HUES48 (cell line): ENCODE results near the gene FHIT.

Experiments used
- H3K27ac ChIP-seq: one replicate; pipeline ENCODE4 v1.7.0; 2013; ENCODE audit warnings: low read depth, low read length, inconsistent platforms
- H3K27me3 ChIP-seq: 2 replicates; pipeline ENCODE4 v1.6.1; 2013; ENCODE audit warnings: mild to moderate bottlenecking, low read length; ENCODE audit not compliant: control insufficient read depth, insufficient read depth
- H3K36me3 ChIP-seq: 2 replicates; pipeline ENCODE4 v1.6.1; 2013; ENCODE audit warnings: low read length; ENCODE audit not compliant: control insufficient read depth, insufficient read depth
- H3K4me1 ChIP-seq: 2 replicates; pipeline ENCODE4 v1.6.1; 2013; ENCODE audit warnings: mild to moderate bottlenecking, low read length; ENCODE audit not compliant: control insufficient read depth, insufficient read depth
- H3K4me3 ChIP-seq: 2 replicates; pipeline ENCODE4 v1.5.1; 2013; ENCODE audit warnings: mild to moderate bottlenecking, low read depth, low read length
- H3K9ac ChIP-seq: 2 replicates; pipeline ENCODE4 v1.6.1; 2013; ENCODE audit warnings: mild to moderate bottlenecking, low read depth, low read length, moderate library complexity
- H3K9me3 ChIP-seq: 2 replicates; pipeline ENCODE4 v1.6.1; 2013; ENCODE audit warnings: low read length; ENCODE audit not compliant: control insufficient read depth, insufficient read depth

FHIT gene

DNA sequence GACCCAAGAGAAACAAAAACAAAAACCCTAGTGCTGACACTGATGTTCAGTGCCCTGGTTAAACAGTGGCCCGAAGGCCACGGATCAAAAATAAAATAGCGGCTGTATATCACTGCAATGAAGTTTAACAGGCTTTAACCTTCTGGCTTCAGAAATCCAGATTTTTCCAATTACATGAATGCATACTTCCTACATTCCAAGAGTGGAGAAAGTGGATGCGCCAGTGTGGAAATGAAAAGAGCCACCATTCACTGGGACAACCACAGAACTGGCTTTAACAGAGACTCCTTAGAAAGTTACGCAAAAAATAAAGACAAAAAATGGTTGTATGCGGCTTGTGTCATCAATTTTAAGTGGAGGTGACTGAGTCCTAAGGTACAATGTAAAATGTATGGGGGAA is 522.2 kb downstream of the FHIT start:
- no peak overlapping the region for H3K9ac ChIP-seq
- H3K36me3 ChIP-seq, result no peaks in the 10 kb centered on the region
- H3K4me3 ChIP-seq, result no peak overlapping the region
- no peak overlapping the region for H3K27ac ChIP-seq
- no peaks in the 10 kb centered on the region for H3K4me1 ChIP-seq
- H3K27me3 ChIP-seq, result no peaks in the 10 kb centered on the region
- no peaks in the 10 kb centered on the region for H3K9me3 ChIP-seq

DNA sequence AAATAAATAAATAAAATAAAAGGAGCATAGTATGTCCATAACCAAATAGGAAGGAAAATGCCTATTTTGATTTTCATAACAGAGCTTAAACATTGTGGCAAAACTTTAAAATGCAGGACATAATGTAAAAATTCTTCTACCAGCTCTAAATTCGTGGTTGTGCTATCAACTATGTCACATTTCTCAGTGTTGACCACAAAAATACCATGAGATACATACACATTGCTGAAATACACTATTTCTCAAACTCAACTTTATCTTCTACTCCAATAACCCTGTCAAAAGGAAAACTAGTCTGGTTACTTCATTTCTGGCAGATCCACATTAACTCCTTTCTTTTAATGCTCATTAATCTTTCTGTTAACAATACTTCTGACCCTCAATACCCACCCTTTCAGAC is 523.2 kb downstream of the FHIT start:
- Histone ChIP-seq H3K9ac (no peak overlapping the region), H3K27me3 (no peaks in the 10 kb centered on the region), H3K27ac (no peak overlapping the region), H3K36me3 (no peaks in the 10 kb centered on the region), H3K4me3 (no peak overlapping the region), H3K4me1 (no peaks in the 10 kb centered on the region), H3K9me3 (no peaks in the 10 kb centered on the region)

DNA sequence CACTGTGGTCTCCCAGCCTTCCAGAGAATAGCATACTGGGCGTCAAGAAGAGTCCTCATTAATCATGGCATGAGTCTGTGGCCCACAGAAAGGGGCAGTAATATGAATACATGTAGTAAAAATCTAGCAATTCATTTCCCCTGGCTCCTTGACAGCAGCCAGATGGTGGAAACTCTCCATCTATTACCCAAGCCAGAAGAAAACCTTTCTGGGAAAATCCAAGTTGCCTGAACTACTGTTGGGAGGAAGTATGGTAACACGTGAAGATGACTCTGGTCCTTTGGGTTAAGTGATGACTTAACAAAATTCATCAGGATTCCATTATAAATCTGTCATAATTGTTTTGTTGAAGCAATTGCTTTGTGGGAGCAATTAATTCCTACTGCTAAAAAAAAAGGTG is 530.5 kb downstream of the FHIT start:
- H3K27ac ChIP-seq, result no peak overlapping the region
- H3K9me3 ChIP-seq, result no peaks in the 10 kb centered on the region
- no peak overlapping the region for H3K4me3 ChIP-seq
- no peaks in the 10 kb centered on the region for H3K36me3 ChIP-seq
- H3K9ac ChIP-seq, result no peak overlapping the region
- H3K4me1 ChIP-seq, result no peaks in the 10 kb centered on the region
- H3K27me3 ChIP-seq, result no peaks in the 10 kb centered on the region

DNA sequence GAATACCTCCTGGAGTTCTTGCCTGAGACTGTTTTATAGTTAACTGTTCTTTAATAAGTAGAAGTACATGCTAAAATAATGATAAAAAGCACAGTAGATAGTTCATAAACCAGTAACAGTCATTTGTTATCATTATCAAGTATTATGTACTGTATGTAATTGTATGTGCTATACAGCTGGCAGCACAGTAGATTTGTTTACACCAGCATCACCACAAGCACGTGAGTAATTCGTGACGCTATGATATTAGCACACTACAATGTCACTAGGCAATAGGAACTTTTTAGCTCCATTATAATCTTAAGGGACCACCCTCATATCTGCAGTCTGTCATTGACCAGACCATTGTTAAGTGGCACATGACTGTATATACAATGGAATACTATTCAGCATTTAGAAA is 534.7 kb downstream of the FHIT start:
- no peaks in the 10 kb centered on the region for H3K27me3 ChIP-seq
- no peaks in the 10 kb centered on the region for H3K9me3 ChIP-seq
- H3K36me3 ChIP-seq, result no peaks in the 10 kb centered on the region
- no peak overlapping the region for H3K9ac ChIP-seq
- no peak overlapping the region for H3K4me3 ChIP-seq
- H3K4me1 ChIP-seq, result no peaks in the 10 kb centered on the region
- H3K27ac ChIP-seq, result no peak overlapping the region

DNA sequence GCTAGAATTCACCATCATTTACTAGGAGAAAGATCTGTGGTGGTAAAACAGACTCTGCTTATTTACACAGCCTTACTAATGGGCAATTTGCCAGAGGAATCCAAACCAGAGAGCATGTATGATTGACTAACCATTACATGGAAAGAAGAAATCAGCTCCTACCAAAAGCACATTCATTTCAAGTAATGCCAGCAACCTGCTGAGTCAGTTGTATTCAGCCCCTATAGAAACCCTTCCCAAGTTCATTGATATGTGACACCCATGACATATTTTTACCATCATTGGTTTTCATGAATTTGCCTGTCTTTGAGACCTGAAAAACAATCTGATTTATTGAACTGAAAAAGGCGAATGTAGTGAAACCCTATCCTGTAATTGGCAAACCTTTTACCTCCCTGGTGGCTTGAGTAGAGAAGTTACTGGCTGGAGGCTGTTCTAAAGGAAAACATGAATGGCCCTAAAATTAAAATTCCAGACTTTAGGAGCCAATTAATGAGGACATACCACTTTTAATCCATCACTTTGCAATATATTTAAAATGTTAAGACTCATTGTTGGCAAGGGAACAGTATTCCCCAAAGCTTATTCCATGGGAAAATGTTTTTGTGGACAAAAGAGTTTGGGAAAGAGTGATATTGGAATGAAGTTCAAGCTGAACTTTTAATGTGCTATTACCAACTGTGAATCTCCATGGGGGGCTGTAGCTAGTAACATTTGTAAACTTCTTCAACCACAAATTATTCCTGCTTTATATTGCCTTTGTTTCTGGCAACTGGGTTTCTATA is 542.9 kb downstream of the FHIT start:
- Histone ChIP-seq H3K4me3 (no peak overlapping the region), H3K9ac (no peak overlapping the region), H3K27me3 (no peaks in the 10 kb centered on the region), H3K9me3 (peaks cover 15% of the 10 kb centered on the region), H3K27ac (no peak overlapping the region), H3K4me1 (no peaks in the 10 kb centered on the region), H3K36me3 (no peaks in the 10 kb centered on the region)

DNA sequence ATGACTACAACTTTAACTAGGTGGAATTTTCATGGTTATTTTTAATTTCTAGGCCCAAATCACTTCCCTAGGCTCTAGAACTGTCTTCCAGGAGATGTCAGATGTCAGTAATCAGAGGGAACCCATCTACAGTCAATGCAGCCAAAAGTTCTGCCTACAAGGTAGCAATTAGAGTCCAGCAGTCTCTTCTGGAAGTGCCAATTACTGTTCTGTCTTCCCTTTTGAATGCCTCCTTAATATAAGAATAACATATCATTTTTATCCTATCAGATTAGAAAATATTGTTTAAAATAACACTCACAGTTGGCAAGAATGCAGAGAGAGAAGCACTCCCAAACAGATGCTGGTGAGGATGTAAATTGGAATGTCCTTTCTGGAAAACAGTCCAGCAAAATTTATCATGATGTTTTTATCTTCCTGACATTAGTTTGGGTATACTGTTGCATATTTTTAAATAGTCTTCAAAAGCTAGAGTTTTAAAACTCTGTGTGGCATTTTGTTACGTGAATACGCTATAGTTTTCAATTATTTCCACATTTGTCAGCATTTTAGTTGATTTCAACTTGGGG is 543.7 kb downstream of the FHIT start:
- H3K4me1 ChIP-seq, result no peaks in the 10 kb centered on the region
- H3K36me3 ChIP-seq, result no peaks in the 10 kb centered on the region
- H3K9ac ChIP-seq, result no peak overlapping the region

DNA sequence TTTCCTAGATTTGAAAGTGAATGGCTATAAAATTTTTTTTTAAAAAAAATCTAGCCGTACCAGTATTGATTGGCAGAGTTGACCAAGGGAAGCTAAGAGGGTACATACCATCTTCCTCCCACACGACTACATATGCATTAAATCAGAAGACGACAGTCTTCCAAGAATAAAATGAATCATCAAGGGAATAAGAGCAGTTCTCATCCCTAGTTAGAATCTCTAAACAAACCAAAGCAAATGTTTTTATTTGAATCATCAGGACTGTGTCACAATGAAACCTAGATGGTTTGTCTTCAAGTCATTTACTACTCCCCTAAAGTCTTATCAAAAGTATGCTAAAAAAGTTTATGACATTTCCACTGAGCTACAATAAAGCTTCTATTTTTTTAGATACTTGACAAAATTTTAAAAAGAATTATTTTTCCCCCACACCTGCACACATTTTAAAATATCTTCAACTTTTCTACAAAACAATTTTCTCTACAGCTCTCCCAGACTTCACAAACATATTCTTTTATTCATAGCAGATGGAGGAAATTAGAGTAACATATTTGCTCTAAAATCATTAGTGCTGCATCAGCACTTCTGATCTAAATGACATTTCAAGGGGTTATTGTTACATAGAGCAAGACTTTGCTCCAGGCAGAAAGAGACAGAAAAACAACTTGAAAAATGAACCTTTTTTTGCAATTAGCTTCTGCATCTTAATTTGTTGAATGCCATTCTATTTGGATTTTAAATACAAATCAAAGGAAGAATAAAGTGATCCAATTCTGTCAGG is 547.1 kb downstream of the FHIT start:
- no peak overlapping the region for H3K27ac ChIP-seq

More for the DNA sequence above, 543.7 kb downstream of the FHIT start:
- no peak overlapping the region for H3K4me3 ChIP-seq
- no peaks in the 10 kb centered on the region for H3K27me3 ChIP-seq
- H3K9me3 ChIP-seq, result peaks cover 15% of the 10 kb centered on the region
- H3K27ac ChIP-seq, result no peak overlapping the region

DNA sequence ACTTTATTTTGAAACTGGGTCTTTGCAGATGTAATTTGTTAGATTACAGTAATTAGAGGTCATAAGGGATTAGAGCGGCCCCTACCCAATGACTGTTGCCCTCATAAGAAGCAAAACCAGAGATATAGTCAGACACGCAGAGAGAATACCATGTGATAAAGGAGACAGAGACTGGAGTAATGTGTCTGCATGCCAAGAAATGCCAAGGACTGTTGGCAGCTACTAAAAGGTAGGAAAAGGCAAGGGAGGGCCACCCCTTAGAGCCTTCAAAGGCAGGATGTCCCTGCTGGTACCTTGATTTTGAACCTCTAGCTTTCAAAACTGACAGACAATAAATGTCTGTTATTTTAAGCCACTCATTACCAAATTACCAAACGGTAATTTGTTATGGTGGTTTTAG is 548.2 kb downstream of the FHIT start:
- peaks cover 14% of the 10 kb centered on the region for H3K4me1 ChIP-seq
- no peaks in the 10 kb centered on the region for H3K36me3 ChIP-seq
- H3K4me3 ChIP-seq, result no peak overlapping the region
- no peak overlapping the region for H3K9ac ChIP-seq
- 0 out of 2 replicates have a peak, but pooled peaks cover 3% of the 10 kb centered on the region for H3K9me3 ChIP-seq
- no peak overlapping the region for H3K27ac ChIP-seq
- no peaks in the 10 kb centered on the region for H3K27me3 ChIP-seq

More for the DNA sequence above, 547.1 kb downstream of the FHIT start:
- H3K4me3 ChIP-seq, result no peak overlapping the region
- H3K36me3 ChIP-seq, result no peaks in the 10 kb centered on the region
- H3K4me1 ChIP-seq, result peaks cover 3% of the 10 kb centered on the region; the same call in 1 of the 2 replicates
- no peak overlapping the region for H3K9ac ChIP-seq
- peaks cover 4% of the 10 kb centered on the region for H3K9me3 ChIP-seq
- H3K27me3 ChIP-seq, result no peaks in the 10 kb centered on the region

DNA sequence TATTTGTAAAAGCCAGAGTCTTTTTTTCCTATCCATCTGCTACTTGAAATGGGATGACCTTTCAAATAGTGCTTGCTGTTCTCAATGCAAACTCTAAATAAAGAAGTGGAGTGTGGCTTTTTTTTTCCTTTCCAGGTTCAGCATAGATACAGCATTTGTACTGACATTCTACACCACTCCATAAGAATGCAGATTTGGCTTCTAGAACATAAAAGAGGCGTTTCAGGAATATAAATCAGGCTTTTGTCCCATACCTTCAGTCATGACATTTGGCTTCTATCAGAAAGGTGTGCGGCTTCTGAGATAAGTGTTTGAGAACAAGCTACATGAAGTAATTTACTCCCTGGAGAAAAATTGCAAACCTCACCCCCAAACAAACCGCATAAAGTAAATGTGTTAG is 553.1 kb downstream of the FHIT start:
- no peak overlapping the region for H3K4me3 ChIP-seq
- peaks cover 30% of the 10 kb centered on the region for H3K4me1 ChIP-seq
- no peaks in the 10 kb centered on the region for H3K27me3 ChIP-seq
- H3K36me3 ChIP-seq, result no peaks in the 10 kb centered on the region
- peak overlapping the region; percentile 12 for H3K27ac ChIP-seq
- 0 out of 2 replicates have a peak, but pooled peaks cover 3% of the 10 kb centered on the region for H3K9me3 ChIP-seq
- H3K9ac ChIP-seq, result no peak overlapping the region

DNA sequence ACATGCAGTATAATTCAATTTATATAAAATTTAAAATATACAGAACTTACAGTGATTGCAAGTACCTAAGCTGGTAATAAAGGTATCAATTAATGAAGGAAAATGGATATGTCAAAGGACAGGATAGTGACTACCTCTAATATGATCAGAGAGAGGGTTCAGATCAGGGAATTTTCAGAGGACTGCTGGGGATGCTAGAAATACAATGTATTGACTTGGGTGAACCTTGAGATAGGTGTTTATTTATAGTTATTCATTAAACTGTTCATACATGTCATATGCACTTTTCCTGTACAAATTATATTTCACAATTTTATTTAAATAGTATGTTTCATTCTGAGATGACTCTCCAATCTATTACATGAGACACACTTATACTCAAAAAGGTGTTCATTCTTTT is 554.1 kb downstream of the FHIT start:
- H3K4me3 ChIP-seq, result no peak overlapping the region
- no peak overlapping the region for H3K9ac ChIP-seq
- H3K9me3 ChIP-seq, result 0 out of 2 replicates have a peak, but pooled peaks cover 3% of the 10 kb centered on the region
- H3K27ac ChIP-seq, result no peak overlapping the region
- H3K36me3 ChIP-seq, result no peaks in the 10 kb centered on the region
- H3K27me3 ChIP-seq, result no peaks in the 10 kb centered on the region
- peaks cover 30% of the 10 kb centered on the region for H3K4me1 ChIP-seq
